ENCODE data around the gene MED17.
"Not testable (repeated sequence)": the region's sequence is repeated elsewhere in the genome, so short reads cannot be mapped to it uniquely, and the experiment has no call there.

The MED17 gene, protein sequence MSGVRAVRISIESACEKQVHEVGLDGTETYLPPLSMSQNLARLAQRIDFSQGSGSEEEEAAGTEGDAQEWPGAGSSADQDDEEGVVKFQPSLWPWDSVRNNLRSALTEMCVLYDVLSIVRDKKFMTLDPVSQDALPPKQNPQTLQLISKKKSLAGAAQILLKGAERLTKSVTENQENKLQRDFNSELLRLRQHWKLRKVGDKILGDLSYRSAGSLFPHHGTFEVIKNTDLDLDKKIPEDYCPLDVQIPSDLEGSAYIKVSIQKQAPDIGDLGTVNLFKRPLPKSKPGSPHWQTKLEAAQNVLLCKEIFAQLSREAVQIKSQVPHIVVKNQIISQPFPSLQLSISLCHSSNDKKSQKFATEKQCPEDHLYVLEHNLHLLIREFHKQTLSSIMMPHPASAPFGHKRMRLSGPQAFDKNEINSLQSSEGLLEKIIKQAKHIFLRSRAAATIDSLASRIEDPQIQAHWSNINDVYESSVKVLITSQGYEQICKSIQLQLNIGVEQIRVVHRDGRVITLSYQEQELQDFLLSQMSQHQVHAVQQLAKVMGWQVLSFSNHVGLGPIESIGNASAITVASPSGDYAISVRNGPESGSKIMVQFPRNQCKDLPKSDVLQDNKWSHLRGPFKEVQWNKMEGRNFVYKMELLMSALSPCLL

GRCh38 chr11:93784145-93784934 is at the start of gene MED17:
TSS of gene MED17 (plus strand) at chr11:93784282. CDS start at chr11:93784514, 232 bp downstream.
- DNase-seq, result peak; percentile 91

DNA sequence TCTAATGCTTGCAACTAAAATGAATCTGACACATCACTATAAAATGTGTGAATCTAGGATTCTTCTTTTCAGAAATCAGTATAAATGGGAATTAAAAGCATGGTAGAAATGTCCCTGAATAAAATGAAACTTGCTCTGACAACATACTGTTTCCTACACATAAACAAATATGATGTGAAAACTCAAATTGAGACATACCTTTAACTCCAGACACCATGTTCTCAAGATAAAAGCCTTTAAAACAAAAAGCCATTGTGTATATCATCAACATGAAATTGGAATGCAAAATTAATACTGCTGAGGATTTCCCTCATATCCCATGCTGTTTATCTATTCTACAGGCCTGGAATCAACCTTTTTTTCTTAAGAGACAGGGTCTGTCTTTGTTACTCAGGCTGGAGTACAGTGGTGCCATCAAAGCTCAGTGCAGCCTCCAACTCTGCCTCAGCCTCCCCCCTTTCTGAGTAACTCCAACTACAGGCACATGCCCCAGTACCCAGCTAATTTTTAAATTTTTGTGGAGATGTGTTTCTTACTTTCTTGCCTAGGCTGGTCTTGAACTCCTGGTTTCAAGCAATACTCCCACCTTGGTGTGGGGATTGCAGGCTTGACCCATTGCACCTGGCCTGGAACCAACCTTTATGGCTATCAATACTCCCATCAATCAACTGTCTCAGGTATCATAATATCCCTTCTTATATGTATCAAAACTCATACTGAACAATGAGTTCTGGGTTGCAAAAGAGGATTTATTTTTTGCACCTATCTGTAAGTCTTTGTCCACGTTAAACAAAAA is 49.5 kb upstream of the MED17 start:
- no peak for DNase-seq

DNA sequence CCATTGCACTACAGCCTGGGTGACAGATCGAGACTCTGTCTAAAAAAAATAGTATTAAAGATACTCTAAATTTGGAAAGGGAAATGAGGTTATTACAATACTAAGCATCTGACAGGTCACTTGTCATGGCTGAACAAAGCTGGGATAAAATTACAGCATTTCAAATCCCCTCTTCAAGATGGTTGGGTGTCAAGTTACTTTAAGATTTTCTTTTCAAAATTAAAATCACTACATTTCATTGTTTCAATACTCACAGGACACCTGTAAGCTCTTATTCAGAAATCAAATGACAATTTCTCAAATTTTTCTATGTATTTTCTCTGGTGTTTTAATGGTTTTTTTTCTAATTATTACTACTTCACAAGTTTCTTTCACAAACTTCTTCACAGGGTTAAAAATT is 48.5 kb upstream of the MED17 start:
- DNase-seq, result no peak

GRCh38 chr11:93736129-93736528 is 48.0 kb upstream of the MED17 start:
- no peak for DNase-seq

- DNase-seq, result no peak
These were observed 46.0 kb upstream of the MED17 start for GRCh38 chr11:93737904-93738612.

DNA sequence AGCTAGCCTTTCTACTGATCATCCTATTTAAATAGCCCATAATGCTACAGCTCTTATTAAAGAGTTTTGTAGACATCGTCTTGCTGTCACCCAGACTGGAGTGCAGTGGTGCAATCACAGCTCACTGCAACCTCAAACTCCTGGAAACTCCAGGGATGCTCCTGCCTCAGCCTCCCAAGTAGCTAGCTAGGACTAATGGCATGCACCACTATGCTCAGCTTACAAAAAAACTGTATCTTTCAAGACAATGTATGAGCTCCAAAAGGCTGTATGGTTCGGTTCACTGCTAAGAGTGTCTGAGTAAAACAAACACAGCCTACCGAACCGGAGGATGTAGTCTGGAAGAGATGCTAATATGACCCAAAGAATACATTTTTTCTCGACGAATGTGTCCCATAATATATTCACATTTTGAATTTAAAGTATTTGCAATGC is 45.4 kb upstream of the MED17 start:
- DNase-seq, result no peak

- peak; percentile 20 for DNase-seq
These were observed 43.9 kb upstream of the MED17 start for GRCh38 chr11:93740031-93740729.

DNA sequence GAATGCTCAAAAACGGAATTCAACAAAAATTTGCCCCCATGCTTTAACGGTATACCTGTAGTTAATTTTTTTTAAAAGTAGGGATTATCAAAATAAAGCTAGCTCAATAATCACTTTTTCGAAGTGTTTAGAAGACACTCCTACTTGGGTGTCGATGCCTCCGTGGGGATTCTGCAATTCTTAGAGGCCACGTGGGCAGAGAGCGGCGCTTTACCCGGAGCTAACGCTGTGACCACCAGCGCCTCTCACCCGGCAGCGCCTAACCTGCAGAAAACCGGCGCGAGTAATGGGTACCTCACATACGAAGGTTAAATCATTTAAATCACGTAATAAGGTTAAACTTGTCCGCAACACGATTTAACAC is 43.4 kb upstream of the MED17 start:
- peak; percentile 64 for DNase-seq

GRCh38 chr11:93741094-93741881 is 42.8 kb upstream of the MED17 start, which contains the start of the genes C11orf54 and TAF1D:
TSS of gene C11orf54 (plus strand) at chr11:93741672. CDS start at chr11:93747394, 5,722 bp downstream.
TSS of gene TAF1D (minus strand) at chr11:93741495. CDS start at chr11:93739304, 2,191 bp downstream.
- peak; percentile 96 for DNase-seq

- DNase-seq, result no peak
These were observed 42.2 kb upstream of the MED17 start for GRCh38 chr11:93741882-93742226.

- DNase-seq, result no peak
These were observed 40.8 kb upstream of the MED17 start for GRCh38 chr11:93743291-93743690.

DNA sequence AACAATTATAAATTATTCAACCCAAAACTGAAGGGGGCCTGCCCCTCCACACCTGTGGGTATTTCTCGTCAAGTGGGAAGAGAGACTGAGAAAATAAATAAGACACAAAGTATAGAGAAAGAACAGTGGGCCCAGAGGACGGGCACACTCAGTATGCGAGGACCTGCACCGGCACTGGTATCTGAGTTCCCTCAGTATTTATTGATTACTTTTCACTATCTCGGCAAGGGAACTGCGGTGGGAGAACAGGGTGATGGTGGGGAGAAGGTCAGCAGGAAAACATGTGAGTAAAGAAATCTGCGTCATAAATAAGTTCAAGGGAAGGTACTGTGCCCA is 39.4 kb upstream of the MED17 start:
- no peak for DNase-seq

- DNase-seq, result not testable (repeated sequence)
These were observed 38.9 kb upstream of the MED17 start for GRCh38 chr11:93745005-93745755.

DNA sequence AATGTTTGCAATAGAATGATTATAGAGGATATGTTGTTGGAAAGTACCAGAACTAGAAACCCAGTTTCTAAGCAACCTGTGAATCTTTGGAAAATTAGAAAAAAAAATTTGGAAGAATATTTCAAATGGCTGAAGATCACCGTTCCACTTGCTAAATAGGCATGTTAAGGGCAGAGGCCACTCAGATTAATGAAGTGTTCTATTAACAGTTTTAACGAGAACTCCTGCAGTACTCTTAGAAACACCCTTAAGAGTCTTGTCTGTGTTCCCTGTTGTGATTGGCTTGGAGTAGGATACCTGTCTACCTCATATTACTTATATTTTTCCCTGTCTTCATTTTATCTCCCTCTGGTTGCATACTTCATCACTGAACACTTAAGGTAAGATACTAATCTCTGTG is 38.0 kb upstream of the MED17 start:
- no peak for DNase-seq

DNA sequence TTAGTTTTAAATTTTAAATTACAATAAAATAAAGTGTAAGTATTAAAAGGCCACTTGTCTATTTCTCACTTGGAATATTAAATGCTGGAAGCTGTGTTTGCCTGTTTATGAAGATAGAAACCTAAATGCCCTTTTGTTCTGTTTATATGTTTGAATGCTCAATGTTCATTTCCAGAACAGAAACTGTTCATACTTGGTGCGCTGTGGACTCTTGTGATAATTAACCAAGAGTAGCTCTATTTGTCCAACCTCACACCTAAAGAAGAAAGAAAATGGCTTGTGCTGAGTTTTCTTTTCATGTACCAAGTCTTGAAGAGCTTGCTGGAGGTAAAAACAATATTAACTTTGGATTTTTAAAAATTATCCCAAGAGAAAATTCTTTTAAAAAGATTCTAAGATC is 37.0 kb upstream of the MED17 start:
- DNase-seq, result no peak

DNA sequence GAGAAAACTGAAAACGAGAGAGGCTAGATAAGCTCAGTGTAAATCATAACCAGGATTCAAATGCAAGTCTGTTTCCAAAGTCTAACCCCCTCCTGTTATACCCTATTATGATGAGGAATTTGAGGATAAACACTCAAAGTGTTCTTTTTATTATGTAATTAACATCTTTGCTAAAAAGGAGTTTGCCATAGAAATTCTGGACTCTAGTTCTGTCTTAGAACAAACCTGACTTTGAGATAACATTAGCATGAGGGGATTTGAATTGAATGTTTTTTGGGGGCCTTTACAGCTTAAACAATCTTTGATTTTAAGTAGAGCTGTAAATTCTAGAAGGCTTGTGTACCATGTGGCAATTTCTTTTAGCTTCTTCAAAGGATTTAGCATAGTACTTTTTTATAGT is 33.1 kb upstream of the MED17 start:
- DNase-seq, result no peak

- DNase-seq, result no peak
These were observed 30.8 kb upstream of the MED17 start for GRCh38 chr11:93753241-93753640.

GRCh38 chr11:93756748-93757147 is 27.3 kb upstream of the MED17 start:
- DNase-seq, result no peak

DNA sequence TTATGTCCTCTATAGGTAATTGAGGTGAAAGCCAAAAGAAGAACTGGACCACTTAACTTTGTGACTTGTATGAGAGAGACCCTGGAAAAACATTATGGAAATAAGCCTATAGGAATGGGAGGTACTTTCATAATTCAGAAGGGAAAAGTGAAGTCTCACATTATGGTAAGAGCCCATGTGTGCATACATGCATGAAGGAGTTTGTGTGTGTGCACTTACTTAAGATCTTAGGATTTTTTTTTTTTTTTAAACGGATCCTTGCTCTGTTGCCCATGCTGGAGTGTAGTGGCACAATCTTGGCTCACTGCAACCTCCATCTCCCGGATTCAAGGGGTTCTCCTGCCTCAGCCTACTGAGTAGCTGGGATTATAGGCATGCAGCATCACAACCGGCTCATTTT is 26.8 kb upstream of the MED17 start:
- no peak for DNase-seq
